CMK (cell line): ENCODE data around the gene CEP72.
"Not testable (repeated sequence)": the region's sequence is repeated elsewhere in the genome, so short reads cannot be mapped to it uniquely, and the experiment has no call there.

Source experiments
- DNase-seq: peaks from one replicate; pipeline ENCODE4 v3.0.0-alpha.2; 2010; ENCODE audit warnings: low read depth

The CEP72 gene

GRCh38 chr5:684751-685216 is 72.6 kb downstream of the CEP72 start:
- no peak for DNase-seq

- DNase-seq: no peak
These were observed 73.4 kb downstream of the CEP72 start for GRCh38 chr5:685262-686171.

- not testable (repeated sequence) for DNase-seq
These were observed 74.0 kb downstream of the CEP72 start for GRCh38 chr5:686172-686523.

GRCh38 chr5:686936-687335 is 74.8 kb downstream of the CEP72 start:
- DNase-seq: not testable (repeated sequence)

GRCh38 chr5:688348-689010 is 76.3 kb downstream of the CEP72 start:
- DNase-seq: not testable (repeated sequence)

GRCh38 chr5:690293-690692 is 78.2 kb downstream of the CEP72 start:
- DNase-seq: not testable (repeated sequence)

- DNase-seq: not testable (repeated sequence)
These were observed 78.9 kb downstream of the CEP72 start for GRCh38 chr5:691049-691448.

- DNase-seq: no peak
These were observed 79.8 kb downstream of the CEP72 start for GRCh38 chr5:691817-692528.

GRCh38 chr5:692529-693041 is 80.4 kb downstream of the CEP72 start:
- DNase-seq: not testable (repeated sequence)

- DNase-seq: not testable (repeated sequence)
These were observed 81.3 kb downstream of the CEP72 start, which contains the start of gene TPPP for GRCh38 chr5:693271-694041. Gene TPPP, minus strand, starts transcription at chr5:693352. Its CDS starts 15,292 bp downstream, at chr5:678060.

GRCh38 chr5:694042-694431 is 81.9 kb downstream of the CEP72 start:
- DNase-seq: not testable (repeated sequence)

- not testable (repeated sequence) for DNase-seq
These were observed 83.3 kb downstream of the CEP72 start for GRCh38 chr5:695475-695874.

- not testable (repeated sequence) for DNase-seq
These were observed 84.1 kb downstream of the CEP72 start for GRCh38 chr5:696191-696590.

- not testable (repeated sequence) for DNase-seq
These were observed 84.9 kb downstream of the CEP72 start for GRCh38 chr5:696753-697702.
